KMS-11 (cell line): ENCODE measurements around the gene CBX6.

ENCODE experiments used
- H2AFZ ChIP-seq: fragments of 200-600 bp; sonication (generic); 2 replicates; pipeline ENCODE4 v1.6.1; 2016; ENCODE audit warnings: antibody characterized with exemption, mixed run types, low read depth
- H3K27ac ChIP-seq: fragments of 200-600 bp; sonication (generic); 2 replicates; pipeline ENCODE4 v1.6.1; 2016; ENCODE audit warnings: mild to moderate bottlenecking, mixed run types
- H3K27me3 ChIP-seq: fragments of 200-600 bp; sonication (generic); 2 replicates; pipeline ENCODE4 v1.6.1; 2017; ENCODE audit warnings: mild to moderate bottlenecking, low read depth, mixed run types, moderate library complexity; ENCODE audit not compliant: insufficient read depth
- H3K36me3 ChIP-seq: fragments of 200-600 bp; sonication (generic); 2 replicates; pipeline ENCODE4 v1.6.1; 2017; ENCODE audit warnings: mild to moderate bottlenecking, mixed run types; ENCODE audit not compliant: insufficient read depth
- H3K4me1 ChIP-seq: fragments of 200-600 bp; sonication (generic); 2 replicates; pipeline ENCODE4 v1.6.1; 2016; ENCODE audit warnings: mild to moderate bottlenecking, low read depth, mixed run types; ENCODE audit not compliant: poor library complexity, severe bottlenecking
- H3K4me2 ChIP-seq: fragments of 200-600 bp; sonication (generic); 2 replicates; pipeline ENCODE4 v1.7.0; 2016; ENCODE audit warnings: mild to moderate bottlenecking, mixed run types
- H3K4me3 ChIP-seq: fragments of 200-600 bp; sonication (generic); IDR thresholded peaks from 2 replicates; pipeline ENCODE4 v1.6.1; 2017; ENCODE audit warnings: low read depth, low read length, mixed read lengths; ENCODE audit not compliant: insufficient read depth
- H3K79me2 ChIP-seq: fragments of 200-600 bp; sonication (generic); 2 replicates; pipeline ENCODE4 v1.6.1; 2016; ENCODE audit warnings: low read depth, mixed run types; ENCODE audit not compliant: insufficient read depth
- H3K9ac ChIP-seq: fragments of 200-600 bp; sonication (generic); 2 replicates; pipeline ENCODE4 v1.6.1; 2016; ENCODE audit warnings: mild to moderate bottlenecking, mixed run types
- H4K20me1 ChIP-seq: fragments of 200-600 bp; sonication (generic); 2 replicates; pipeline ENCODE4 v1.6.1; 2016; ENCODE audit warnings: mild to moderate bottlenecking, mixed run types; ENCODE audit not compliant: insufficient read depth
- TF ChIP-seq, protein P1 (sequence below): fragments of 200-600 bp; sonication (generic); conservative IDR thresholded peaks from 2 replicates; pipeline ENCODE4 v1.6.1; 2017; ENCODE audit warnings: low read depth, mild to moderate bottlenecking, antibody characterized with exemption, low read length, moderate library complexity, mixed read lengths

The CBX6 gene

DNA sequence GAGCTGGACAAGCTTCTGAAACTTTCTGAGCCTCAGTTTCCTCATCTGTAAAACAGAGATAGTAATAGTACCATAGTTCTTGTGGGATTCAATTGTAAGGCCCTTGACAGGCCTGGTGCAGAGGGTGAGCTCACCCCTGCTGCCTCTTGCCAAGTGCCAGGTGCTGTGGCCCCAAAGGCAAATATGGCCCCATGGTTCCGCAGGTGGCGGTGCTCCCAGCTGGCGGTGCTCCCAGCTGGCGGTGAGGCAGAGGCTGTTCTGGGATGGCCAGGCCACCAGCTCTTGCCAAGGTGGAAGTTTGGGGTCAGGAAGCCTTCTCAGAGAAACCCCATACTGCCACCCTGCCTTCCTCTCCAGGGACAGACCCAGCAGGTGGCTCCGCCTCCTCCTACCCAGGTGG lies 37.0 kb downstream of the CBX6 start:
- Histone ChIP-seq H3K9ac (no peak overlapping the region), H3K4me1 (no peaks in the 10 kb centered on the region), H3K79me2 (no peaks in the 10 kb centered on the region), H4K20me1 (no peaks in the 10 kb centered on the region), H3K4me2 (no peak overlapping the region), H2AFZ (no peak overlapping the region), H3K27ac (no peak overlapping the region), H3K4me3 (no peak overlapping the region), H3K36me3 (no peaks in the 10 kb centered on the region), H3K27me3 (peaks cover 95% of the 10 kb centered on the region)
- TF ChIP-seq, protein P1, sequence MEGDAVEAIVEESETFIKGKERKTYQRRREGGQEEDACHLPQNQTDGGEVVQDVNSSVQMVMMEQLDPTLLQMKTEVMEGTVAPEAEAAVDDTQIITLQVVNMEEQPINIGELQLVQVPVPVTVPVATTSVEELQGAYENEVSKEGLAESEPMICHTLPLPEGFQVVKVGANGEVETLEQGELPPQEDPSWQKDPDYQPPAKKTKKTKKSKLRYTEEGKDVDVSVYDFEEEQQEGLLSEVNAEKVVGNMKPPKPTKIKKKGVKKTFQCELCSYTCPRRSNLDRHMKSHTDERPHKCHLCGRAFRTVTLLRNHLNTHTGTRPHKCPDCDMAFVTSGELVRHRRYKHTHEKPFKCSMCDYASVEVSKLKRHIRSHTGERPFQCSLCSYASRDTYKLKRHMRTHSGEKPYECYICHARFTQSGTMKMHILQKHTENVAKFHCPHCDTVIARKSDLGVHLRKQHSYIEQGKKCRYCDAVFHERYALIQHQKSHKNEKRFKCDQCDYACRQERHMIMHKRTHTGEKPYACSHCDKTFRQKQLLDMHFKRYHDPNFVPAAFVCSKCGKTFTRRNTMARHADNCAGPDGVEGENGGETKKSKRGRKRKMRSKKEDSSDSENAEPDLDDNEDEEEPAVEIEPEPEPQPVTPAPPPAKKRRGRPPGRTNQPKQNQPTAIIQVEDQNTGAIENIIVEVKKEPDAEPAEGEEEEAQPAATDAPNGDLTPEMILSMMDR: no peak

DNA sequence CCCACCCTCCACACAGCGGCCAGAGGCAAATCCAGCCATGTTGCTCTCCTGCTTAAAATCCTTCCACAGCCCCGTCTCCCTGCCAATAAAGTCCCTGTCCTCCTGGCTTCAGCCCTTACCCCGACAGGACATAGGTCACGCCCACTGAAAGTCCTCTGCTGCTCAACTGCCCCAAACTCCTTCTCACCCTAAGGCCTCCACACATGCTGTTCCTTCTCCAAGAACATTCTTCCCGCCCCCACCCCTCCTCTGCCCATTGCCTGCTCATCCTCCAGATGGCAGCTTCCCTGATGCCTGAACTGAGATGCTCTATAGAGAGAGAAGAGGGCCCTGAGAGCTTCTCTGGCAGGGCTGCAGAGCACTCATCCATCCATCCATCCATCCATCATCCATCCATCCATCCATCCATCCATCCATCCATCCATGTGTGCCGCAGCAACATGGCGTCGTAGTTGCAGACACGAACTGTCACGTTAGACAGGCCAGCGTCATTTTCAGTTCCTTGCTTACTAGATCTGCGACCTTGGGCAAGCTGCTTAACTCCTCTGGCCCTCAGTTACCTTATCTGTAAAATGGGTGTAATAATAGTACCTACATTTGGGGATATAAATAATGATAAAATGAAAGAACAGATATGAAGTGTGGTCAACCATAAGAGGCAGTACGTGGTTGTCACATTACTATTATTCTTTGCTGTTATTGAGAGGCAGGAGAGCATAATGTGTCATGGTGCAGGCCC lies 37.6 kb downstream of the CBX6 start:
- H3K4me2 ChIP-seq: no peak overlapping the region
- H3K9ac ChIP-seq: no peak overlapping the region
- no peak overlapping the region for H2AFZ ChIP-seq
- TF ChIP-seq, protein P1: no peak
- no peak overlapping the region for H3K4me3 ChIP-seq
- no peaks in the 10 kb centered on the region for H4K20me1 ChIP-seq
- H3K27me3 ChIP-seq: peaks cover 95% of the 10 kb centered on the region
- H3K4me1 ChIP-seq: no peaks in the 10 kb centered on the region
- no peaks in the 10 kb centered on the region for H3K79me2 ChIP-seq
- no peaks in the 10 kb centered on the region for H3K36me3 ChIP-seq
- no peak overlapping the region for H3K27ac ChIP-seq

DNA sequence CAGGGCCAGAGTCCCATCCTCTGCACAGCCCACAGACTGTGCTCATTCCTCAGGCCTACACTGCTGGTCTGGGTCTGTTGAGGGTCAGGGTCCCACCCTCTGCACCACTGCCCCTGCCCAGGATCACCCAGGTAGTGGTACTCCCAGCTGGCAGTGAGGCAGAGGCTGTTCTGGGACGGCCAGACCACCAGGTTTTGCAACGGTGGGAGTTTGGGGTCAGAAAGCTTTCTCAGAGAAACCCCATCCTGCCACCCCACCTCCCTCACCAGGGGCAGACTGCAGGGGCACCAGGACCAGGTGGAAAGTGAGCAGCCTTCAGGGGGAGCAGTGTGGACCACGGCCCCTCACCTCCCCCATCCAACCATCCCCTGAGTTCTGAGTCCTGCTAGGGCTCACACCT lies 39.0 kb downstream of the CBX6 start:
- H3K4me3 ChIP-seq: no peak overlapping the region
- H3K4me1 ChIP-seq: no peaks in the 10 kb centered on the region
- H3K79me2 ChIP-seq: no peaks in the 10 kb centered on the region
- H4K20me1 ChIP-seq: no peaks in the 10 kb centered on the region
- TF ChIP-seq, protein P1: no peak
- H2AFZ ChIP-seq: no peak overlapping the region
- H3K4me2 ChIP-seq: no peak overlapping the region
- no peaks in the 10 kb centered on the region for H3K36me3 ChIP-seq
- peaks cover 94% of the 10 kb centered on the region for H3K27me3 ChIP-seq
- H3K9ac ChIP-seq: no peak overlapping the region
- no peak overlapping the region for H3K27ac ChIP-seq

DNA sequence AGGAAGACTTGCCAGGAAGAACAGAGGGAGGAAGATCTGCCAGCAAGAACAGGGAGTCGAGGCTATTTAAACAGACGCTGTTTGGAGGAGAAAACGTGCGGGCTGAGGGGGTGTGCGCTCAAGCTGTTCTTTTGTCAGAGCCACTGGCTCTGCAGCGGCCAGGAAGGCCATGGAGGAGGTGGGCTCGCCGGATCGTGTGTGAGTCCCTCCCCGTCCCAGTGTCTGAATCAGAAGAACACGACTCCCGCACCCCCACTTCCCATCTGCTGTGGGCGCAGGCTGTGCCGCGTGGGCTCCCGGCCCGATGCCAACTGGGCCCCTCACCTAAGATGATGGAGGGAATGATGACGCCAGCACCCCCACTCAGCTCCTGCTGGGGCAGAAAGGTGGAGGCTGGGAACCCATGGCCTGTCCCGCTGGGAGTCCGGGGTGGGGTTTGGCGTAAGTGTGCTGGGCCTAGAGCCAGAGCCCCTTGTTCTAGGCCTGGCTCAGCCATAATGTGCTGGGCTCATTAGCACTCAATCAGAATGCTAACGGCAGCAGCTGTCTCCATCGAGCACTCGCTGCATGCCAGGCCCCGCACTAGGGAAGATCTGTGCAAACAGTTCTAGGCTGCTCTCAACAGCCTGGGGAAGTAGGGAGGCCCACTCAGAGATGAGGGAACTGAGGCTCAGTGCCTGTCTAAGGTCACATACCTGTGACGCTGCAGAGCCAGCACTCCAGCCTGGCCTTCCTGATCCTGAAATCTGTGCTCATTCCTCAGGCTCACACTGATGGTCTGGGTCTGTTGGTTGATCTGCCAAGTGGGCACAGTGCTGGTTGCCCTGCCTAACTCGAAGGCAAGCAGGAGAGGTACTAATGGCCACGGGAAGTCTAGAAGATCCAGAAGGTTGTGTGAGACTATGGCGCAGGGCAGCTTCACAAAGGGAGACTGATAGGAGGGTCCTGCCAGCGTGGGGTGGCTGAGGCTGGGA lies 39.7 kb downstream of the CBX6 start:
- H3K9ac ChIP-seq: no peak overlapping the region
- no peaks in the 10 kb centered on the region for H3K36me3 ChIP-seq
- TF ChIP-seq, protein P1: no peak
- no peak overlapping the region for H3K4me3 ChIP-seq
- H4K20me1 ChIP-seq: no peaks in the 10 kb centered on the region
- no peaks in the 10 kb centered on the region for H3K79me2 ChIP-seq
- peaks cover 94% of the 10 kb centered on the region for H3K27me3 ChIP-seq
- H3K4me1 ChIP-seq: no peaks in the 10 kb centered on the region
- no peak overlapping the region for H3K27ac ChIP-seq
- H2AFZ ChIP-seq: no peak overlapping the region
- no peak overlapping the region for H3K4me2 ChIP-seq
